ENCODE data around the gene RPAIN. TPM values are rescaled to one million over a fixed set of nuclear protein-coding genes. Genes with fewer than 3 reads are reported as not detected.
A peak's percentile ranks its signal among the peaks of the same experiment; 100 is the strongest.

RPAIN gene
- total RNA-seq, 1 donor from 2014 or later: 97.8 TPM

DNA sequence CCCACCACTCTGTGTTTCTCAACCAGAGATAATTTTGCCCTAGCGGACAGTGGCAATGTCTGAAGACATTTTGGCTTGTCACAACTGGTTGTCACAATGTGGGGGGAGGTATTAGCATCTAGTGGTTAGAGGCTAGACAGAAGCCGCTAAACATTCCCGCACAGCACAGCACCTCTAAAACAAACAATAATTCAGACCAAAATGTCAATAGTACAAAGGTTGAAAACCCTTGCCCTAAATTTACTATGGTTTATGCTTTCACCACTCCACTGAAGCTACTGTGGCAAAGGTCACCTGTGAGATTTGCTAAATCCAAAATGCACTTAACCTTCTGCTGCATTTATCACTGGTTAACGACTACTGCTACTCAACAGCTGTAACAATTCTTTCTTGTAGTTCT lies 14.6 kb upstream of the RPAIN start:
- no peak for DNase-seq (ENCODE audit: low spot score in 2 of 2, unreplicated experiment in 2 of 2)
- no peak overlapping the region for H3K27ac Mint-ChIP-seq
- no peaks in the 10 kb centered on the region for H3K9me3 Mint-ChIP-seq
- peaks cover 26% of the 10 kb centered on the region for H3K36me3 Mint-ChIP-seq
- no peaks in the 10 kb centered on the region for H3K4me1 Mint-ChIP-seq
- H3K27me3 Mint-ChIP-seq (ENCODE audit: low read depth): no peaks in the 10 kb centered on the region
- H3K4me3 Mint-ChIP-seq: no peak overlapping the region
- TF ChIP-seq, protein P1, sequence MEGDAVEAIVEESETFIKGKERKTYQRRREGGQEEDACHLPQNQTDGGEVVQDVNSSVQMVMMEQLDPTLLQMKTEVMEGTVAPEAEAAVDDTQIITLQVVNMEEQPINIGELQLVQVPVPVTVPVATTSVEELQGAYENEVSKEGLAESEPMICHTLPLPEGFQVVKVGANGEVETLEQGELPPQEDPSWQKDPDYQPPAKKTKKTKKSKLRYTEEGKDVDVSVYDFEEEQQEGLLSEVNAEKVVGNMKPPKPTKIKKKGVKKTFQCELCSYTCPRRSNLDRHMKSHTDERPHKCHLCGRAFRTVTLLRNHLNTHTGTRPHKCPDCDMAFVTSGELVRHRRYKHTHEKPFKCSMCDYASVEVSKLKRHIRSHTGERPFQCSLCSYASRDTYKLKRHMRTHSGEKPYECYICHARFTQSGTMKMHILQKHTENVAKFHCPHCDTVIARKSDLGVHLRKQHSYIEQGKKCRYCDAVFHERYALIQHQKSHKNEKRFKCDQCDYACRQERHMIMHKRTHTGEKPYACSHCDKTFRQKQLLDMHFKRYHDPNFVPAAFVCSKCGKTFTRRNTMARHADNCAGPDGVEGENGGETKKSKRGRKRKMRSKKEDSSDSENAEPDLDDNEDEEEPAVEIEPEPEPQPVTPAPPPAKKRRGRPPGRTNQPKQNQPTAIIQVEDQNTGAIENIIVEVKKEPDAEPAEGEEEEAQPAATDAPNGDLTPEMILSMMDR (IDR thresholded peaks at IDR 0.05; ENCODE audit: unreplicated experiment): no peak

DNA sequence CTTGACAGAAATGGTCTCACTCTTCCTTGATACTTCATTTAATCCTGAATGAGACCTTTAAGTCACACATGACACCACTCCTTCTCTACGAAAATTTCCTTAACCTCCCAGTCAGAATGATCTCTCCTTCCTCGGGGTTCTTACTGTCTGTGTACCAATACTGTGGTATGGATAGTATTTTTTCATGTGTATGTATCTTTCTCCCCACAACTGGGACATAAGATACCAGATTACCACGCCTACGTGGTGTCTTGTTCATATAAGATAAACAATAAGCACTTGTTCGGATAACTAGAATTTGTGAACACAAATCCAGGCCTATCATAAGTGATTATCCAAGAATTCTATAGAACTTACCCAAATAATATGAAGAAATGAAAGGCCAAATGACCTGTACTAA lies 11.8 kb upstream of the RPAIN start:
- Mint-ChIP-seq H3K4me1 (no peaks in the 10 kb centered on the region), H3K9me3 (no peaks in the 10 kb centered on the region), H3K36me3 (peaks cover 31% of the 10 kb centered on the region), H3K27ac (no peak overlapping the region), H3K27me3 (ENCODE audit: low read depth) (no peaks in the 10 kb centered on the region), H3K4me3 (no peak overlapping the region)
- DNase-seq (ENCODE audit: low spot score in 2 of 2, unreplicated experiment in 2 of 2): no peak
- TF ChIP-seq, protein P1 (IDR thresholded peaks at IDR 0.05; ENCODE audit: unreplicated experiment): no peak

DNA sequence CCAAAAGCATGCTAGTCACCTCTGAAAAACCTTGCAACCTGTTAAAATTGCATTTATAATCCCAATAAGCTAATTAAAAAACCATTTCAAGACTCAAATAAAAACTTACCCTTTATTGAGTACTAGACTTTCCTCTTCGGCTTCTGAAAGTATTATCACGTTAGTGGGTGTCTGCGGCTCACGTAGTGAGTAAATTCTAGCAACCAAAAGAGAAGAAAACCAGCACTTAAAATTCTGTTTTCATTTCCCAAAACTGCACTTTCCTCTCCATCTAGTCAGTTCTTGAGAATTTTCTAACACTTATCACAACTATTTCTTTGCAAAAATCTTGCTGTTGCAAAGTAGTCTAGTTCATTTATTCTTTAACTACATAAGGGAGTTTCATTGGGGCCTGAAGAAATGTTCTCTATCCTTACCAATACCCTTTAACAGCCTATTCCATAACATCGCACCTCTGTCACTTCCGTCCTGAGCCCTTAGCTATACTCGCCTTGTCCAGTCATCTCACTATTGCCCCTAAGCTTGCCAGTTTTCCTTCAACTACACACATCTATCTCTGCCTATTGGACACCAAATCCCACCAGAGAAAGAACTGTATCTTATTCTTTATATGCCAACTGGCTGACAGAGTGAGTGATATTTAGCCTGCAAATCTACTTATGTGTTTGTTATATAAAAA lies 9.2 kb upstream of the RPAIN start:
- Mint-ChIP-seq H3K9me3 (no peaks in the 10 kb centered on the region), H3K4me1 (no peaks in the 10 kb centered on the region), H3K36me3 (peaks cover 31% of the 10 kb centered on the region), H3K27me3 (ENCODE audit: low read depth) (no peaks in the 10 kb centered on the region), H3K27ac (no peak overlapping the region), H3K4me3 (no peak overlapping the region)
- TF ChIP-seq, protein P1 (IDR thresholded peaks at IDR 0.05; ENCODE audit: unreplicated experiment): no peak
- no peak for DNase-seq (ENCODE audit: low spot score in 2 of 2, unreplicated experiment in 2 of 2)

DNA sequence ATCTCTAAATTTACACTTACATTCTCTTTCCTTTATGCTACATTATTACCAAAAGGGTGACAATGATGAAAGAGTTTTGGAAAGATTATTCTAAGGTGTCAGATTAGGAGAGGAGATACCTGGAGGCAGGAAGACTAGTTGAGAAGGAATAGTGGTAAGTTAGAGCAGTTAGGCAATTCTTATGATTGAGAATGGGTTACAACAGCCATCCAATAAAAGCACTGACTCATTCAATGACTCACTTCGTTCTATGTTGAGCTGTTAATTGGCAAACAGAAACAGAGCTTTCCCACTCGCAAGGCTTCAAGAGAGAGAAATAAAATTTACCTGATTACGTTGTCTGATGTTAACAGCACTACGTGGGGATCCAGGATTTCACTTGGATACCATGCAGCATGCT lies 6.3 kb upstream of the RPAIN start:
- DNase-seq (ENCODE audit: low spot score in 2 of 2, unreplicated experiment in 2 of 2): no peak
- Mint-ChIP-seq H3K4me3 (no peak overlapping the region), H3K4me1 (peaks cover 9% of the 10 kb centered on the region), H3K9me3 (no peaks in the 10 kb centered on the region), H3K27ac (no peak overlapping the region), H3K36me3 (peaks cover 31% of the 10 kb centered on the region), H3K27me3 (ENCODE audit: low read depth) (no peaks in the 10 kb centered on the region)
- TF ChIP-seq, protein P1 (IDR thresholded peaks at IDR 0.05; ENCODE audit: unreplicated experiment): no peak

DNA sequence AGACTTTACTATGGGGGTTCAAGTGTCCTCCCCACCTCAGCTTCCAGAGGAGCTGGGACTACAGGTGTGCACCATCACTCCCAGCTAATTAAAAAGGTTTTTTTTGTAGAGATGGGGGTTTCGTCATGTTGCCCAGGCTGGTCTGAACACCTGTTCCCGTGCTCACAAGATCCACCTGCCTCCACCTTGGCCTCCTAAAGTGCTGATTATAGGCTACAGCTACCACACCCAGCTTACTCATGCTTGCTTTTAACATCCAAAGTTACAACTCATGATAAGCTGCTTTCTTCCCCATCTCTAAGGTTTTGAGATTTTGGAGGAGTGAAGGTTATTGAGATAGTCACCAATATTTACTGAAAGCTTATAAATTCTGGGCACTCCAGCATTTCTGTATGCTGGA lies 3.1 kb upstream of the RPAIN start:
- peaks cover 29% of the 10 kb centered on the region for H3K4me1 Mint-ChIP-seq
- peak overlapping the region; percentile 28 for H3K4me3 Mint-ChIP-seq

More for the DNA sequence above, 3.1 kb upstream of the RPAIN start:
- H3K9me3 Mint-ChIP-seq: no peaks in the 10 kb centered on the region
- DNase-seq (ENCODE audit: low spot score in 2 of 2, unreplicated experiment in 2 of 2): no peak
- peaks cover 13% of the 10 kb centered on the region for H3K36me3 Mint-ChIP-seq
- H3K27ac Mint-ChIP-seq: peak overlapping the region; percentile 59
- no peaks in the 10 kb centered on the region for H3K27me3 Mint-ChIP-seq (ENCODE audit: low read depth)
- TF ChIP-seq, protein P1 (IDR thresholded peaks at IDR 0.05; ENCODE audit: unreplicated experiment): no peak
